NCI-H2227 treated with DMSO at 0.1 percent for 48 hours (cell line): ENCODE data around the gene KRTAP10-5.
A peak's percentile ranks its signal among the peaks of the same experiment; 100 is the strongest.
"Not testable (repeated sequence)": the region's sequence is repeated elsewhere in the genome, so short reads cannot be mapped to it uniquely, and the experiment has no call there.

Source experiments
- DNase-seq: peaks from one replicate; lab custom pipeline; 2025; lab: John Stamatoyannopoulos, UW

KRTAP10-5 gene

GRCh38 chr21:44590897-44591800 is 10.7 kb upstream of the KRTAP10-5 start:
- not testable (repeated sequence) for DNase-seq

- no peak for DNase-seq
These were observed 9.9 kb upstream of the KRTAP10-5 start for GRCh38 chr21:44590311-44590721.

GRCh38 chr21:44589586-44590305 is 9.3 kb upstream of the KRTAP10-5 start:
- DNase-seq: no peak

- no peak for DNase-seq
These were observed 8.7 kb upstream of the KRTAP10-5 start for GRCh38 chr21:44589094-44589493.

GRCh38 chr21:44585892-44586291 is 5.5 kb upstream of the KRTAP10-5 start:
- DNase-seq: no peak

GRCh38 chr21:44583800-44584147 is 3.4 kb upstream of the KRTAP10-5 start:
- DNase-seq: peak; percentile 26

GRCh38 chr21:44583089-44583799 is 2.8 kb upstream of the KRTAP10-5 start:
- peak; percentile 32 for DNase-seq

- DNase-seq: peak; percentile 54
These were observed 1.7 kb upstream of the KRTAP10-5 start for GRCh38 chr21:44582055-44582454.

- DNase-seq: no peak
These were observed 754 bp upstream of the KRTAP10-5 start for GRCh38 chr21:44581158-44581557.

- DNase-seq: no peak
These were observed 615 bp downstream of the KRTAP10-5 start for GRCh38 chr21:44579833-44580144.

- DNase-seq: no peak
These were observed 1.2 kb downstream of the KRTAP10-5 start for GRCh38 chr21:44579056-44579832.

- no peak for DNase-seq
These were observed 1.9 kb downstream of the KRTAP10-5 start for GRCh38 chr21:44578371-44579055.

GRCh38 chr21:44576025-44576420 is 4.4 kb downstream of the KRTAP10-5 start:
- no peak for DNase-seq

GRCh38 chr21:44575307-44576024 is 4.9 kb downstream of the KRTAP10-5 start:
- no peak for DNase-seq

- no peak for DNase-seq
These were observed 5.7 kb downstream of the KRTAP10-5 start for GRCh38 chr21:44574457-44575306.

GRCh38 chr21:44573630-44574456 is 6.6 kb downstream of the KRTAP10-5 start, which contains the start of gene KRTAP10-4:
Gene KRTAP10-4 (plus strand): TSS chr21:44573729. CDS start chr21:44573759, 30 bp downstream.
- DNase-seq: not testable (repeated sequence)

GRCh38 chr21:44572959-44573583 is 7.3 kb downstream of the KRTAP10-5 start:
- no peak for DNase-seq
